ENCODE measurements around the gene MAPKAPK2.

DNA sequence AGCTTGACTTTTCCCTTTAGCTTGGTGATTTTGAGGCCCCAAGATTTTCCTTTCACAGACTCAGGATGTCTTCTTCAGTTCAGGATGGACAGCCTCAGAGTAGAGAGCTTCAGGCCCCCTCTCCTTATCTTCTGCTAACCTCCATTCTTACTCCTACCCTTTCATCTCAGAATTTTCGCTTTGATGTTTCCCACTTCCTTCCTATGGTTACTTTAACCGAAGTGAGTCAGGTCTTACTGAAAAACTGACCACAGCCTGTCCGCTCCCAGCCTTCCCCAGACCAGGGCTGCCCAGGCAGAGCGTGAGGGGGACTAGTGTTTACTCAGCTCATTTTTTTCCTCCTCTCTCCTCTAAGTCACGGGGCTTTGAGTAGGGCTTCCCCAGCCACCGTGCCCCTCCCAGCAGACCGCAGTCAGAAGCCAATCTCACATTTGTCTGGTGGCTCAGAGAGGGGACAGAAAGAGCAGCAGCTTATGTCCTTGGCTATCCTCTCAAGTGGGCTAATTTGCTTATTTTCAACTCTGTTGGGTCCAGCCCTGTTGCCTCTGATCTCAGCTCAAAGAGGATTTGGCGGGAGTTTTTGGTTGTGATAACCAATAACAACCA is 81.6 kb downstream of the MAPKAPK2 start:
- TF ChIP-seq, protein P1, sequence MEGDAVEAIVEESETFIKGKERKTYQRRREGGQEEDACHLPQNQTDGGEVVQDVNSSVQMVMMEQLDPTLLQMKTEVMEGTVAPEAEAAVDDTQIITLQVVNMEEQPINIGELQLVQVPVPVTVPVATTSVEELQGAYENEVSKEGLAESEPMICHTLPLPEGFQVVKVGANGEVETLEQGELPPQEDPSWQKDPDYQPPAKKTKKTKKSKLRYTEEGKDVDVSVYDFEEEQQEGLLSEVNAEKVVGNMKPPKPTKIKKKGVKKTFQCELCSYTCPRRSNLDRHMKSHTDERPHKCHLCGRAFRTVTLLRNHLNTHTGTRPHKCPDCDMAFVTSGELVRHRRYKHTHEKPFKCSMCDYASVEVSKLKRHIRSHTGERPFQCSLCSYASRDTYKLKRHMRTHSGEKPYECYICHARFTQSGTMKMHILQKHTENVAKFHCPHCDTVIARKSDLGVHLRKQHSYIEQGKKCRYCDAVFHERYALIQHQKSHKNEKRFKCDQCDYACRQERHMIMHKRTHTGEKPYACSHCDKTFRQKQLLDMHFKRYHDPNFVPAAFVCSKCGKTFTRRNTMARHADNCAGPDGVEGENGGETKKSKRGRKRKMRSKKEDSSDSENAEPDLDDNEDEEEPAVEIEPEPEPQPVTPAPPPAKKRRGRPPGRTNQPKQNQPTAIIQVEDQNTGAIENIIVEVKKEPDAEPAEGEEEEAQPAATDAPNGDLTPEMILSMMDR (conservative IDR thresholded peaks at IDR 0.05; ENCODE audit: low read length): no peak
- TF ChIP-seq EZH2phosphoT487 (IDR thresholded peaks at IDR 0.05; ENCODE audit: borderline replicate concordance): no peak

All from Loucy (cell line).